GM19324 (cell line): ENCODE measurements around the gene NDUFAF8.

Source experiments
- ATAC-seq: cut with Tn5 transposase; IDR thresholded peaks from one replicate; pipeline ENCODE4 v1.9.1; 2021; ENCODE audit warnings: mild to moderate bottlenecking, moderate library complexity; ENCODE audit not compliant: unreplicated experiment, low FRiP score

The NDUFAF8 gene

DNA sequence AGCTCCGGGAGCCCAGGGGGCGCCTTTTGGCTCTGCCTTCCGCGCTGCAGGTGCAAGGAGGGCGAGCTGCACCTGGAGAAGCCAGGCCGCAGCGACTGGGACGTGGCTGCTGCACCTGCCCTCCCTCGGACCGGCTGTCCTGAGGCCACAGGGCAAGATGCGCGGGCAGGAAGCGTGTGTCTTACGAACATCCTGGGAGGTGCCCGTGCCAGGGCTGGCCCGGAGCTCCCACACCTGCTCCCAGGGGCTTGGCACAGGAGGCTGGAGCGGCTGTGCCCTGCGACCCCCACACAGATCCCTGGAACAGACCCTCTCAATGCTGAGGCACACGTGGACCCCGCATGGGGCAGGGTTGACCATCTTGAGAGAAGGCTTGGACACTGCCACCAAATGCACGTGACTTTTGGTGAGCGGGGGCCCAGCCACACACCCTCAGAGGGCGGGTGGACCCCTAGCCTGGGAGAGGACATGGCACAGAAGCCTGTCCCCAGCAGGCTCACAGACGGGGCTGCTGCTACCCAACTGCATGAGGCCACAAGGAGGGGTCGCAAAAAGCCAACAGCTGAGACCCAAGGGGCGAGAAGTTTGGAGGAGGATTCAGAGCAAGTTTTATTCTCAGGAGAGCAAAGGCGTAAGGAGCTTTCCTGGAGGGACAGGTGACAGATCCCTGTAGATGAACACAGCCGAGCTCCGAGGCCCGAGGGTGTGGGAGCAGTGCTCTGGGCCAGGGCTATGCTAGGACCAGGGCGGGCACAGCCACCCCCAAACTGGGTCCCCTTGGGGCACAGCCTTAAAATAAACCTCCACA lies 11.4 kb downstream of the NDUFAF8 start:
- no peak for ATAC-seq

DNA sequence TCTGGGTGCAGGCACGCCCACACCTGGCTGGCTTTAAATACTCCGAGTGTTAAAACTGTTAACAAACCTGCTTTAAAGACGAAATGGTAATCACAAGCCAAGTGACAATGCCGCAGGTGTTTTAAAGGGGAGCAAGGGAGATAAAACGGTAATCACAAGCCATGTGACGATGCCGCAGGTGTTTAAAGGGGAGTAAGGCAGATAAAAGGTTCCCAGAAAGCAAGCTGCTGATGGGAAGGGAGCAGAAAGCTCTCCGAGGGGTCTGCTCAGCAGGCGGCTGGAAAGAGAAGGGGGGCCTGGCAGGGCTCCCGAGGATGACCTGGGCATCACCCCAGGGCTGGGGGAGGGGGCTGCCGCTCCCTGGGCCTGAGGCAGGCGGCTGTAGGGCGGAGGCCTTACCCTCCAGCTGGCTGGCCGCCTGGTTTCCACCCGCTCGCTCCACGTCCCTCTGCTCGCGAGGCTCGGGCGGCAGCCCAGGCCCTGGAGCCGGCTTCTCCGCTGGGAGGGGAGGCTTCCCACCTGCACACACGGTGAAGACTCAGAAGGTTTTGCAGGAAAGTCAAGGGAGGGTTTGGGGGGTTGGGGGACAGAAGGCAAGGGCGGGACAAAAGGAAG lies 12.1 kb downstream of the NDUFAF8 start:
- ATAC-seq = no peak

- ATAC-seq = no peak
Measured at GRCh38 chr17:81251709-81252301, 12.7 kb downstream of the NDUFAF8 start.

DNA sequence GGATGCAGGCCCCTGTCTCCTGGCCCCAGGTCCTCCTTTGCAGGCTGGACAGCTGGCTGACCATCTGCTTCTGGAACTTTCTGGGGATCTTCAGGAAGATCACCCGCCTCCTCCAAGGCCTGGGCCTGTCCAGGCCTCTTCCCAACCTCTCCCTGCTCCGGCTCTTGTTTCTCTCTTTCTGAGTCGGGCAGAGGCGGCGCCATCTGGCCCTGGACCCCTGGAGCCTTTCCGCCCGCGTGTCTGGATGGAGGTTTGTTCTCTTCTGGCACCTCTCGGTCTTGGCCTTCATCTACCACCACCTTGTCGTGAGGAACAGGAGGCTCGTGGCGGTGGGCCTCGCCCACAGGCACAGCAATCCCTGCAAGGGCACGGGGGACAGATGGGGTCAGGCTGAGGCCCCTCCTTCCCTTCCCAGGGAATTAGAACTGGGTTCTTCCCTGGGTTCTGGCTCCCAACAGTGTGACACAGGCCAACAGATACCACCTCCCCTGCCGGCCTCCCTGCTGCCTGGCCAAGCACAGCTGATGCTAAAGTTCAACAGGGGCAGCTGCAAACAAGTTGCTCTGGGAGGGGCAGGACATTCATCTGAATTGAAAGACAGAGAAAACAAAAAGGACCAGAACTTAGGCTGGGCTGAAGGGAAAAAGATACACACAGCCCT lies 13.3 kb downstream of the NDUFAF8 start:
- no peak for ATAC-seq

- ATAC-seq = no peak
Measured at GRCh38 chr17:81252987-81253329, 13.8 kb downstream of the NDUFAF8 start.

DNA sequence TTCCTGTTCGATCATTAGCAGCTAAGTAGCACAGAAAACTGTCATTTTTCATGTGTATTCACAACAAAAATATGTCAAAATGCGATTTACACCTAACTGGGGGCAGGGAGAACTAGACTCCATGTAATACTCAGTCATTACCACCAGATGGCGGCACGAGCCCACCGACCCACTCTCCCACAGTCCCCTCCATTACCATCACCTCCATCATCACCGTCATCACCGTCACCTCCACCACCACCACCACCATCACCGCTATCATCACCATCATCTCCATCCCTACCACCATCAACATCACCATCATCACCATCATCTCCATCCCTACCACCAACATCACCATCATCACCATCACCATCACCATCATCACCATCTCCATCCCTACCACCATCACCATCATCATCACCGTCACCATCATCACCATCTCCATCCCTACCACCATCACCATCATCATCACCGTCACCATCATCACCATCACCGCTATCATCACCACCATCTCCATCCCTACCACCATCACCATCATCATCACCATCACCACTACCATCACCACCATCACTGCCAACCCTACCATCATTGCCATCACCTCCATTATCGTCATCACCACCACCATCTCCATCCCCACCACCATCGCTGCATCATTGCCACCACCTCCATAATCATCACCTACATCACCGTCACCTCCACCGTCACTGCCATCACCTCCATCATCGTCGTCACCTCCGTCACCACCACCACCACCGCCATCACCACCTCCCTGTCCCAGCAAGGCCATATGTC lies 14.4 kb downstream of the NDUFAF8 start:
- ATAC-seq = no peak

GRCh38 chr17:81254955-81255717 lies 16.0 kb downstream of the NDUFAF8 start:
- no peak for ATAC-seq

DNA sequence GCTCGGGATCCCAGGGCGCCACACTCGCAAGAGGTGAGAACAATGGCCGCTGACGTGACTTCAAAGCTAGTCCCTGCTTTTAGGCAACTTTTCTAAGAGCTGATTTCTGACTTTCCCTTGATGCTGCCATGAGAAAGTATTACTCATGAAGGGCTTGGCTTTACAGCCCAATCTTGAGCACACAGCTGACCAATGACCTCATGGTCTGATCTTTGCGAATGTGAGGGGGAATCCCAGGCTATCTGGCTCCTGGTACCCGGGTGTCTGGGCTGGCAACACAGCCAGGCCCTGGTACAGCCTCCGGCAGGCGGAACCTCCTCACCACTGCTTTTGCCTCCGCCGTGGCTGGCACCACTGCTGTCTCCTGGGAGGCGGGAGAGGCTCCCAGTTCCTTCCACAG lies 17.5 kb downstream of the NDUFAF8 start:
- no peak for ATAC-seq

GRCh38 chr17:81257533-81257932 lies 18.4 kb downstream of the NDUFAF8 start:
- no peak for ATAC-seq

DNA sequence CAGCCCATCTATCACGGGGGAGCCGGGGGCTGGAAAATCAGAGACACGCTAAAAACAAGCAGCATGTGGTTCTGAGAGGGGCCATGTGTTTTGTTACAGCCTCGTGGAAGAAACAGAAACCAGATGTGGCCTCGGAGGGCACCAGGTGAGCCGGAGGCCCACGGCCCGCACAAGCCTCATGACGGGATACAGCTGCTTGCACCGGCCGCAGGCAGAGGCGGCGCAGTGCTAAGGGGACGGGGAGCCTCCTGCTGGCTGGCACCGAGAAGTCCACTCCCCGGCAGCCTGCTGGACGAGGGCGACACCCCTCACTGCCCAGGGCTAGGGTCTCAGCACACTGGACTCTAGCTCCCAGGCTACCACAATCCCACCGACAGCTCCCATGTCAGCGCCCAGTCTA lies 19.2 kb downstream of the NDUFAF8 start:
- ATAC-seq = no peak

GRCh38 chr17:81259058-81259605 lies 20.0 kb downstream of the NDUFAF8 start:
- ATAC-seq = no peak

GRCh38 chr17:81260171-81260570 lies 21.1 kb downstream of the NDUFAF8 start:
- no peak for ATAC-seq

- no peak for ATAC-seq
Measured at GRCh38 chr17:81260641-81261040, 21.5 kb downstream of the NDUFAF8 start.

GRCh38 chr17:81261096-81261495 lies 22.0 kb downstream of the NDUFAF8 start:
- ATAC-seq = no peak

DNA sequence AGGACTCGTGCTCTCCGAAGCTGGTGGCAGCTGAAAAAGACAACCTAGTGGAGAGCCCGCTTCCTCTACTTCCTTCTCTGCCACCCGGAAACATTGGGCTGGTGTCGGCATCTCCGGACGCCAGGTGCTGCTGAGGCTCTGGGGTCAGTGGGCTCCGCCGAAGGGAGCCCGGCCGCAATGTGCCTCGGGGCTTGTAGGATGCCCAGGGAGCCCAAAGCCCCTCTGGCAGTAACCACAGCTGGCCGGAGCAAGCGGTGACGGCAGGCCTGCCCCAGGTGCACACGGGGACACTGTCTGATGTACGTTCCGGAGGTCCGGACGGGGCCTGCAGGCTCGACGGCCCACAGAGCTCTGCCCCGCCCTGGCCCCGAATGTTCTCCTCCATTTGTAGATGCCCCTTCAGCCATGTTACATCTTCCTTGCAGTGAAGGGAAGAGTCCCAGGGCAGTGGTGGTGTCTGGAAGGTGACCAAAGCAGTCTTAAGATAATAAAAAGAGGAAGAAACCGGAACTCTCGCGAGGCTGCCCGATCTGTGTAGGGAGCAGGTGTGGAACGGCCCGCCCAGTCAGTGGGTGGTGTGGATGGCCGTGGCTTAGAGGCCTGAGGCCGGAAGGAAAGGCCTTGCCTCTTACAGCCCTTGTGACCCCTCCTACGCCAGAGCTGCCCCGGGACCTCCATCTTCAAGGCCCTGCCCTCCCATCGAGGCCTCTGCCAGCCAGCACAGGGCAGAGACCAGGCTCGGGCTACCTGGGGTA lies 22.6 kb downstream of the NDUFAF8 start:
- no peak for ATAC-seq

DNA sequence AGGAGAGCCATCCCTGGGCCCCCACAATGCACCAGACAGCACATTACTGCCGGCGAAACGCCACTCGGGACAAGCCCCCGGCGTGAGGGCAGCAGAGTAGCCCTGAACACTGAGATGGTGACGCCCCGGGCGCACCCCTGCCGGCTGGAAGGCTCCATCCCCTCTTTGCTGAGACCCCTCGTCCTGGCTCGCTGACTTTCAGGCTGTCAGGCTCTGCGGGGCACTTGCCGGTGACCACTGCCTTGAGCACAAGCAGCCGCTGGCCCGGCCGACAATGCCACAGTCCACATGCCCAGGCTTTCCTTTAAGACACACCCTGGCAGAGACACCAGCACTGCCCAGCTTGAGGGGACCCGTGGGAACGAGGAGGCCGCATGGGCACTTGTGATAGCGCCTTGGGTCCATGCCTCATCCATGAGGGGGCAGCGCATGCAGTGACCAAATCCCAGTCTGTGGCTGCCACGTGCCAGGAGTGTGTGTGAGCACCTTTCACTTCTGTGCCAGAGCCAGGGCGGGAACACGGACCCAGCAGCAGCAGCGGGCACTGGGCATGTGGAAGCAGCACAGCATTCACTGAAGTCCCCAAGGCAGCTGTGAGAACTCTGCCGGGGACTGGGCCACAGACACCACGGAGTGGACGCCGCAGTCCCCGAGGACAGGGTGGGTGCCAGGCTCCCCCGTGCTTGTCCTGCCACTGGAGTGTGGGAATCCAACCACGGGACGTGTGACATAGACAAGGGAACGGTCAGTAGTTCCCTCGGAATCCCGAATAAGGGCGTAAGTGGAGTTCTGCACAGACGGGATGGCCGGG lies 24.5 kb downstream of the NDUFAF8 start:
- ATAC-seq = no peak

DNA sequence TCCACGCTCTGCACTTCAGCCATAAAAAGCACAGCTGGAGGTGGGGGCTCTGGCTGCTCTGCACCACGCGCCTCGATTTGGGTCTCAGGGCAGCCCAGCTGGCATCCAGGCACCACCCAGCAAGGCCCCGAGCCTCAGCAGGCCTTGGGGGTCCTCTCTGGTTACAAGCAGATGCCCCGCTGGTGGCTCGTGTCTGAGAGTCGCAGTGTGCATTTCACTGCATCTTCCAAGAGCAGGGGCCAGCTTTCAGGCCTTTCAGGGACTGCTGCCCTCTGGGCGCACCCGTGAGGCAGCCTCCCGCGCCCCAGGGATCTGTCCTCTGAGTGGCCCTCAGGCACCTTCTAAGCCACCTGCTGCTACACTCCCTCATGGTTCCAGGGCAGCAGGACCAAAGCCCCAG lies 25.5 kb downstream of the NDUFAF8 start:
- no peak for ATAC-seq

GRCh38 chr17:81265576-81265975 lies 26.5 kb downstream of the NDUFAF8 start:
- no peak for ATAC-seq
